Measurements from ENCODE around the gene MAST3.

Gene MAST3

GRCh38 chr19:18112989-18113478 lies 15.5 kb downstream of the MAST3 start:
- DNase-seq (ENCODE audit: low read depth) = no peak

DNA sequence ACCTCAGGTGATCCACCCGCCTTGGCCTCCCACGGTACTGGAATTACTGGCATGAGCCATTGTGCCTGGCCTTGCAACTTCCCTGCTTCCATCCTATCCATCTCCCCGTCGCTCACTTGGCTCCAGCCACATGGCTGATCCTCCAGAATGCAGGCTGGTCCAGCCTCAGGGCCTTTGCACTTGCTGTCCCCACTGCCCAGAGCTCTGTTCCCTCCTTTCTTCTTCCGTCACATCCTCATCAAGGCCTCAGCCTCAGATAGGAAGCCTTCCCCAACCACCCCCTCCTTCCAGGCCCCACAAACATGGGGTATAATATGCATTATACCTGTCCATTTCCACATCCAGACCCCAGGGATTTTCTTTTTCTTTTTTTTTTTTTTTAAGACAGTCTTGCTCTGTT lies 16.2 kb downstream of the MAST3 start:
- DNase-seq (ENCODE audit: low read depth) = no peak

GRCh38 chr19:18114483-18114882 lies 16.9 kb downstream of the MAST3 start:
- DNase-seq (ENCODE audit: low read depth) = no peak

- DNase-seq (ENCODE audit: low read depth) = no peak
Measured at GRCh38 chr19:18117364-18117691, 19.8 kb downstream of the MAST3 start.

DNA sequence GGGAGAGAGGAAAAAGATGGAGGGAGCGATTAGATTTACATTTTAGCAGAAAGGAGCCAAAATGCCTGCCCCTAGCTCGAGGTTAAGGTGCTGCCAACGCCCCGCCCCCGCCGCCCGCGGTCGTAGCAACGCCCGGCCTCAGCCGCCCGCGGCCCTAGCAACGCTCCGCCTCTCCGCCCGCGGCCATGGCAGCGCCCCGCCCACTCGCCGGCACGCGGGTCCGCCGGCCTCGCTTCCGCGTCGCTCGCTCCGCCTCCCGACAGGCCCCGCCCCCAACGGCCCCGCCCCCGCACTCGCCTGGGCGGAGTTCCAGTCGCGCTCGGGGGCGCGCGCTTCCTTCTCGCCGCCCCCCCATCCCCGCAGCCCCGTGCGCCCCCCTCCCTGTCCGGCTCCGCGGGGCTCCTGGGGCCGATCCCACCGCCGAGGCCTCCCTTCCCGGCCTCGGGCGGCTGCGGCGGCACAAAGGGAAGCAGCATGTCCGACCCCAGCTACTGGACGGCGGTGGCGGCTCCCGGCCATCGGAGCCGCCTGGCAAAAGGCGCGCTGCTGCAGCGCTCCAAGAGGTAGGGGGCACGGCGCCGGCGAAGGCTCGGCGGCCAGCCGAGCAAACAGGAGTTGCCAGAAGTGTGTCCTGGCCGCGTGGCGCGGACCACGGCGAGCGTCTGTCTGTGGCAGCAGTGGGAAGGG lies 20.3 kb downstream of the MAST3 start:
- DNase-seq (ENCODE audit: low read depth) = no peak

GRCh38 chr19:18118420-18119012 lies 20.9 kb downstream of the MAST3 start:
- DNase-seq (ENCODE audit: low read depth) = no peak

DNA sequence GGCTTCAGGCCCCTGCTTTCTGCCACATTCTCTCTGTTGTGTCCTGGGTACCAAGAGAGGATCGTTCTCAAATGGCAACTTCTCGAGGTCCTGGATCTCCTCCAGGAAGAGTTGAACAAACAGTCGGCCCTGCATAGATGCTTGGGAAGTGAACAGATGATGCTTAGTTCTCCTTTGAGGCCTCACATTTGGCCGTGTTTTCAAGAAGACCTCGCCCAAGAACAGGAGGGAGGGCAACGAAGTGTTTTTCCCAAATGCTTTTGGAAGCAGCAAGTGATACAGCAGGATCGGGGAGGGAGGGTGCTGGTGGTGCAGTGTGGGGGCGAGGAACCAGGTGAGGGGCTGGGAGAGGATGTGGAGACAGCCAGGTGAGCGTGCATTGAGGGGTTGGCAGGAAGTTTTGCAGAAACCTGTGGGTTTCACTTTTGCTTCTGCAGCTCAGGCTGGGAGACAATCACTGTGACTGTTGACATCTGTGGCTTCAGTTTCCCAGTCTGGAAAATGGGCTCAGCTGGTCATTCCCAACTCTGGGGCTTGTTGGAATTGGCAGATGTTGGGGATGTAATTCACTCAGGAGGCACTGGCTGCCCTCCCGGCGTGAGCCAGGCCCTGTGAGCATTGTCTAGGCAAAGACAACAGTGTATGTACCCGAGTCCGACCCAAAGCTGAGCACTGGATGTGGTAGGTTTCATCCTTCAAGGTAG lies 21.6 kb downstream of the MAST3 start:
- no peak for DNase-seq (ENCODE audit: low read depth)

DNA sequence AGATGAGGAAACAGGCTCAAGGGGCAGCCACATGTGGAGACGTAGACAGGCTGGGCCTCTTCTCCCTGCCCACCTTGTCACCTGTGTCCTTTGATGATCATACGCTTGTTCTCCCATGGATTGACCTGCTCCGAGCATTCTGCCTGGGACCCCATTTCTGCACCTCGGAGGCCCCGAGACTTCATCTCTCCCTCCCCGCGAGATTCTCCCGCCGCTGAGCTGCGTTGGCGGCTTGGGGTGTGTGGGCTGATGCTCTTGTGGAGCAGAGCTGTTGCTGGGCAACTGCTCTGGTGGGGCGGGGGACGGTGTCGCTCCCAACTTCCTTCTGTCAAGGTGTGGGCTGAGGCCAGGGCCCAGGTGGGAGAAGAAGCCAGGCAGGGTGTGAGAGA lies 22.1 kb downstream of the MAST3 start:
- DNase-seq (ENCODE audit: low read depth) = no peak

GRCh38 chr19:18120127-18120526 lies 22.5 kb downstream of the MAST3 start:
- no peak for DNase-seq (ENCODE audit: low read depth)

GRCh38 chr19:18121166-18121565 lies 23.6 kb downstream of the MAST3 start:
- DNase-seq (ENCODE audit: low read depth) = no peak

DNA sequence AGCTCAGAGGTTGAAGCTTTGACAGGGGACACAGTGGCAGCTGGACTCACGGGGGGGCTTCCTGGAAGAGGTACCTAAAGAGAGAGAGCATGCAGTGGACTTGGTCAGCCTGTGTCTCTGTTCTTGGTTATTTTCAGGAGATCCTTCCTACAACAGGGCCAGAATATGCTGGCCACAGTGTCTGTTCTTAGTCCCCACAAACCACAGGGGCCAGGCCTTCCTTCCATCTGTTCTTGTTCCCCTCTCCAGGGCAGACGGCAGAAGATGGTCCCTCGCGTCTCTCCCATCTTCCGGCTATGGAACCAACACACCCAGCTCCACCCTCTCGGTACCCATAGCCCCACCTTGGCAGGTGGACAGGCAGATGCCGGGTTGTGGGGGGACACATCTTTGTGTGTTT lies 24.8 kb downstream of the MAST3 start:
- no peak for DNase-seq (ENCODE audit: low read depth)

DNA sequence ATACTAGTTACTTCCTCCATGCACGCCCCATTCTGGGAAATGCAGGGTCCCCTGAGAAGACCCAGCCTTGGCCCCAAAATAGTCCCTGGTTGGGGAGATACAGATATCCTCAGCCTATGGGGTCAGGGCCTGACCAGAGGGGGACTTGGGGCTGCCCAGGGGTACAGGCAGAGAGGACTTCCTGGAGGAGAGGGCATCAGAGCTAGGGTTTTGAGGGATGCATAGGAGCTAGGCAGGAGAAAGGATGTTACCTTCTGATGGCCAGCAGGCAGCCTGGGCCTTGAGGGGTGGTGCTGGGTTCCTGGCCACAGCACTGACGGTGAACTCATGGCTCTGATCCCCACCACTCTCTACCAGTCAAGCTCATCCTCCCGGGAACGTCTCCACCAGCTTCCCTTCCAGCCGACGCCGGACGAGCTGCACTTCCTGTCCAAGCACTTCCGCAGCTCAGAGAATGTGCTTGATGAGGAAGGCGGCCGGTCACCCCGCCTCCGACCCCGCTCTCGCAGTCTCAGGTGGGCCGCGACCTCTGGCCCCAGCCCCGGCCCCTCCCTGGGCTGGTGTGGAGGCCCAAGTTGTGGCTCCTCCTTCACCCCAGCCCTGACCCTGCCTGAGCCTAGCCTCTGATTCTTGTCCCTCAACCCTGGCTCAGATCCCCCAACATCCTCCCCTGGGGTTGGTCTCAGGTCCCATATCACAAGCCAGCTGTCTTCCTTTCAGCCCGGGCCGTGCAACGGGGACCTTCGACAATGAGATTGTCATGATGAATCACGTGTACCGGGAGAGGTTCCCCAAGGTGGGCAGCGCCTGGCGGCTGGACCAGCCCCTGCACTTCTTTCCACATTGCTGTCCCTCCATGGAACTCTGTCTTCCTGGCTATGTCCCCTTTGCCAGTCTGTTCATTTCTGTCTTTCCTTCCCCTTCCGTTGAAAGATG lies 25.6 kb downstream of the MAST3 start:
- DNase-seq (ENCODE audit: low read depth) = no peak

DNA sequence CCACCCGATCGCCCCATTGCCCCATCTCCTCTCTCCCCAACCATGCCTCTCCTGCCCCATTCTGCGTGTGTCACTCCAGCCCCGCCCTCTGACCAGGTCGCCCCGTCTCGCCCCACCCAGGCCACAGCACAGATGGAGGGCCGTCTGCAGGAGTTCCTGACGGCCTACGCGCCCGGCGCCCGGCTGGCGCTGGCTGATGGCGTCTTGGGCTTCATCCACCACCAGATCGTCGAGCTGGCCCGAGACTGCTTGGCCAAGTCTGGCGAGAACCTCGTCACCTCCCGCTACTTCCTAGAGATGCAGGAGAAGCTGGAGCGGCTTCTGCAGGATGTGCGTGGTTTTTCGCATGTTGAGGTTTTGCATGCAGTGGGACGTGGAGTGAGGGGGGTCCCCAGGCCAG lies 26.2 kb downstream of the MAST3 start:
- DNase-seq (ENCODE audit: low read depth) = no peak

GRCh38 chr19:18126097-18126496 lies 28.5 kb downstream of the MAST3 start:
- no peak for DNase-seq (ENCODE audit: low read depth)

DNA sequence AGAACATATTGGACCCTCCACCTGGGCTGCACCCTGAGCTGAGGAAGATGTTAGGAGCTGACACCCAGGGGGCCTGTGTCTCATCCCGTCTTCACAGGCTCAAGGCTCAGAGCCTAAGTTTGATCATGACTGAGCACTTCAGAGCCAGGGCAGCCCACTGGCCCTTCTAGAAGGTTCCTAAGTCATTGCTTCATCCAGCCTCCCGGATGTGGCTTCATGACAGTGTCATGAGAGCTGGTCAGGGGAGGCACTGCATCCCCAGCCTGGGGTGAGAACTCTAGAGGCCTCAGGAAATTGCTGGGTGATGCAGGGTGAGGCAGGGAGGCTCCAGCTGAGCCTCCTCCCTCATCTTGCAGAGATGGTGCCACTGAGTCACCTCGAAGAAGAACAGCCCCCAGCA lies 30.5 kb downstream of the MAST3 start:
- DNase-seq (ENCODE audit: low read depth) = no peak

GRCh38 chr19:18128805-18129204 lies 31.2 kb downstream of the MAST3 start:
- no peak for DNase-seq (ENCODE audit: low read depth)

GRCh38 chr19:18130523-18131242 lies 33.1 kb downstream of the MAST3 start:
- DNase-seq (ENCODE audit: low read depth) = no peak

DNA sequence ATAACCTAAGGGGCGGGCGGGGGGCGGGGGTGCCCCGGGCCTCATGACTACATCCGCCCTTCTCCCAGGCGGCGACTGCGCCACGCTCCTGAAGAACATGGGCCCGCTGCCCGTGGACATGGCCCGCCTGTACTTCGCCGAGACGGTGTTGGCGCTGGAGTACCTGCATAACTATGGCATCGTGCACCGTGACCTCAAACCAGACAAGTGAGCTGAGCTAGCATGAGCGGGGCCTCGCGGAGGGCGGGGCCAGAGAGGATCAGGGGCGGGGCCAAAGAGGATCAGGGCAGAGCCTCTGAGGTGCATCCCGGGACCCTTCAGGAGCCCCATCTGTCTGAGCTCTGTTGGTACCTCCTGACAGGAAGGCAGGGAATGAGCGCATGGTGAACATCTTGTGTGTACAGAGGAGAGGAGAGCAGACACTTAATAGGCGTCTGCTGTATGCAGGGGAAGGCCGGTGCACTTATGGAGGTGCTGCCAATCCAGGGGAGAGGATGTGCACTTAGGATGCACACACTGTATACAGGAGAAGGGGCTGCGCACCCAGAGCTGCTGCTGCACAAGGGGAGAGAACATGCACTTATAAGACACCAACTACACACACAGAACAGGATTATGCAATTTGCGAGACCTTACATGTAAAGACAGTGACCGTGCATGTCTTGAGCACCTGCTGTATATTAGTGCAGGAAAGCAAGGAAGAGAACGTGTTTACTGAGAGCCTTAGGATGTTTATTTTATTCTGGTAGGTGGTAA lies 34.4 kb downstream of the MAST3 start:
- DNase-seq (ENCODE audit: low read depth) = no peak

GRCh38 chr19:18135712-18136584 lies 38.4 kb downstream of the MAST3 start:
- DNase-seq (ENCODE audit: low read depth) = no peak

DNA sequence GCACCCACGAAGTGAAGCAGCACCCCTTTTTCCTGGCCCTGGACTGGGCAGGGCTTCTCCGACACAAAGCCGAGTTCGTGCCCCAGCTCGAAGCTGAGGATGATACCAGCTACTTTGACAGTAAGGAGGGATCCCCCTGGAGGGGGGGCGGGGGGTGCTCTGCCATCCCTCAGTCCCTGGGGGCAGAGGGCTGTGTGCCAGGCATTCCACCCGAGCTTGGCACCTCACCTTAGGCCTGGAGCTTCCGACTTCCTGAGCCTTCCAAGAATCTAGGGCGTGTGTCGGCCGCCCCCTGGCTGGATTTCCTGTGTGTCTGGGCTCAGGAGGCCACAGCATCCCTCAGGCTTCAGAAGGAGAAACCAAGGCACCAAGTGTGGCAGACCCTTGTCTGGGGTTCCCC lies 39.7 kb downstream of the MAST3 start:
- DNase-seq (ENCODE audit: low read depth) = no peak

Measured in CMK (cell line).